ENCODE data around the gene TRIM62.
A peak's percentile ranks its signal among the peaks of the same experiment; 100 is the strongest.

The TRIM62 gene

DNA sequence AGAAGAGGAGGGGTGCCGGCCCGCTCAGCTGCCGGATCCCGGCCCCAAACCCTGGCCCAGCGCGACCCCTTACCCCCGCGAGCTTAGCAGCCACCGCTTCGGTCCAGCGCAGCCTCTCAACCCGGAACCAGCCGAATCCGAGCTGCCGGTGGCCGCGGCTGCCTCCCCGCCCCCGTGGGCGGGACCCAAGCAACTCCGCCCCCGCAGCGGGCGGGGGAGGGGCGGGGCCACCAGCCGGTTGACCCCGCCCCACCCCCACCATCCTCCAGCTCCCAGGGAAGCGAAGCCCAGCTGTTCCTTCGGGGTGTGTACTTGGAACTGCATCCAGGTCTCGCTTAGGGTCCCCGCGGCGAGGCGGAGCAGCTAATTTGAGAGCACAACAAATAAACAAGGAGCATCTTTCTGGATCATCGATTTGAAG lies at the start of gene TRIM62:
Gene TRIM62, minus strand, starts transcription at position 123 of the 421 bp plus-strand sequence. CDS start 611 bp downstream, outside the sequence.
- no peak for DNase-seq (ENCODE audit: low read depth)

DNA sequence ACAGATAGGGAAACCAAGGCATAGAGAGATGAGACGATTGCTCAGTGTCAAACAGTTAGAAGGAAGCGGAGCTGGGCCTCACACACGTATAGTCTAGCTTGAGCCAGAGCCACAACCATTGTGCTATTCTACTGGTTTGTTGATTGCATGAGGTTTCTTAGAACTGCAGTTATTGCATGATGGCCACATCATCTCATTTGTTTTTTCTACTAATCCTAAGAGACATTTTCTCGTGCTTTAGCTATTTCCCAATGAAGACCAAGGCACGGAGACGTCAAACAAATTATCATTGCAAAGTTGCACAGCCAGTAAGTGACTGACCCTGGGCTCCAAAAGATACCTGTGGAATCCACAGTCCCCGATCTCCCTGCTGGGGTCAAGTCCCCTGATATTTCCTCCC lies 49.3 kb upstream of the TRIM62 start:
- DNase-seq (ENCODE audit: low read depth), result no peak

DNA sequence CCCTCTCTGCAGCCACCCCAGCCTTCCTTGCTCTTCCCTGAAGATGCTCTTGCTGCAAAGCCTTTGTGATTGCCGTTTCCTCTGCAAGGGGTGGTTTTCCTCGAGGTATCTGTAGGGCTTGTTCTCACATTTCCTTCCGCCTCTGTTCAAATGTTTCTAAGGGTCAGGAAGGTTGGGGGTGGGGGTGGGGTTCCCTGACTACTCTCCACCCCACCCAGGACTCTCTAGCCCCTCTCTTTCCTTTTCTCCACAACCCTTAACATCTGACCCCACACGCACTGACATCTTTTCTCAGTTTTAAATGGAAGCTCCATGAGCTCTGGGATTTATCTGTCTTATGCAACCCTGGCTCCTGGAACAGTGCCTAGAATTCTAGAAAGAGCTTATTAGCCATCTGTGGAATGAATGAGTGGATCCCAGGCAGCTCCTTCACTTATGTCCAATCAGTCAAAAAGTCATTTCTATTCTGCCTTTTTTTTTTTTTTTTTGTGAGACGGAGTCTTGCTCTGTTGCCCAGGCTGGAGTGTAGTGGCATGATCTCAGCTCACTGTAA lies 47.2 kb upstream of the TRIM62 start:
- peak; percentile 77 for DNase-seq (ENCODE audit: low read depth)

DNA sequence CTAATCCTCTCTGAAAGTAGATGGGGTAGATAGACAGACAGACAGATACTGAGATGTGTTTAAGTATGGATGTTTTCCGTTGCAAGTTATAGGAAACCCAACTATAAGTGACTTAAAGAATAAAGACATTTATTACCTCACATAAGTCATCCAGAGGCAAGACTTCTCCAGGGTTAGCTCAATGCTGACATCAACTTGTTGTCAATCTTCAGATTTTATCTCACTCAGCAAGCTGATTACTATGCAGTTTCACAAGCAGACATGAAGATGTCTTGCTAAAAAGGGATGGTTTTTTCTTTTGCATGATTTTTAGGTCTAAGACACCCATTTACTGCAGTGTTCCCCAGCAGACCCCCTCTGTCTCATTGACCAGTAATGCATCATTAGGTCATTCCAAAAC lies 43.7 kb upstream of the TRIM62 start:
- DNase-seq (ENCODE audit: low read depth), result no peak

DNA sequence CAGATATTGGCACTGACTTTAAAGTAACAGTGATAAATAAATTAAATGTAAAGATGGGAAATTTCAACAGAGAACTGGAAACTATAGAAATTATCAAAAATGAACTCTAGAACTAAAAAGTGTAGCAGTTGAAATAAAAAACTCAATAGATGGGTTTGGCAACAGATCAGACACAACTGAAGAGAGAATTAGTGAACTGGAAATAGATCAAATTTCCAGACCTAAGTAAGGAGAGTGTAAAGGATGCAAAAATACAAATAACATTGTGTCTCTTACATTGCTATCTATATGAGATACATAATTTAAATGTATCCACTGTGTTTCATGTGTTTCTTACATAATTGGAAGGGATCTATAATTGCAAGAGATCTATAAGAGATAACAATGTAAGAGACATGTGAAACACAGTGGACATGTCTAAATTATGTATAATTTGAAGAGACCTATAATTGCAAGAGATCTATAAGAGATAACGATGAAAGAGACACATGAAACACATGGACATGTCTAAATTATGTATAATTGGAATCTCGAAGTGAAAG lies 42.4 kb upstream of the TRIM62 start:
- DNase-seq (ENCODE audit: low read depth), result no peak

DNA sequence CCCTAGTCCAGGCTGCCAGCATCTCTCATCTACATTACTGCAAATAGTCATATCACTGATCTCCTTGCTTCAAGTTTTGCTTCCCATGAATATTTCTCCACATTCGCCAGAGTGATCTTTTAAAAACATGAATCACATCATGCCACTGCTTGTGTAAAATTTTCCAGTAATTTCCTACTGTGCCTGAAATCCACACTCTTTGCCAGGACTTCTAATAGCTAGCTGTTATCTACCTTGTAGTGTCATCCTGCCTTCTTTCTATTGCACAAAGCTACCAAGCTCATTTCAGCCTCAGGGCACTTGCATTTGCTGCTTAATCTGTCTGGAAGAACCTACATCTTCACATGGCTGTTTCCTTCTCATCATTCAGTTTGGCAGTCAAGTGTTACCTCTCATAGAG lies 40.5 kb upstream of the TRIM62 start:
- no peak for DNase-seq (ENCODE audit: low read depth)

DNA sequence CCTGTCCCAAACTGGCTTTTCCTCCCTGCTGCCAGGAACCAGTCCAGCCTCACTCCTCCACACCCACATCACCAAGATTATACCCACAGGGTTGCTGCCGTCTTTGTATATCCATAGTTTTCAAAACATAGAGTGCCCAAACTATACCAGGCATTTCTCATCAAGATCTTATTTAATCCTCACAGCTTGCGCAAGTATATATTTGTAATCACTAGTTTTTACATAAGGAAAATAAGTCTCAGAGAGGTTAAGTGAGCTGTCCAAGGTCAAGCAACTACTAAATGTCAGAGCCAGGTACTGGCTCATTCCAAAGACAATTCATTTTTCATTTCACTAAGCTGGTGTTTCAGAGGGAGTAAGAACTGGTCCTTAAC lies 39.5 kb upstream of the TRIM62 start:
- no peak for DNase-seq (ENCODE audit: low read depth)

DNA sequence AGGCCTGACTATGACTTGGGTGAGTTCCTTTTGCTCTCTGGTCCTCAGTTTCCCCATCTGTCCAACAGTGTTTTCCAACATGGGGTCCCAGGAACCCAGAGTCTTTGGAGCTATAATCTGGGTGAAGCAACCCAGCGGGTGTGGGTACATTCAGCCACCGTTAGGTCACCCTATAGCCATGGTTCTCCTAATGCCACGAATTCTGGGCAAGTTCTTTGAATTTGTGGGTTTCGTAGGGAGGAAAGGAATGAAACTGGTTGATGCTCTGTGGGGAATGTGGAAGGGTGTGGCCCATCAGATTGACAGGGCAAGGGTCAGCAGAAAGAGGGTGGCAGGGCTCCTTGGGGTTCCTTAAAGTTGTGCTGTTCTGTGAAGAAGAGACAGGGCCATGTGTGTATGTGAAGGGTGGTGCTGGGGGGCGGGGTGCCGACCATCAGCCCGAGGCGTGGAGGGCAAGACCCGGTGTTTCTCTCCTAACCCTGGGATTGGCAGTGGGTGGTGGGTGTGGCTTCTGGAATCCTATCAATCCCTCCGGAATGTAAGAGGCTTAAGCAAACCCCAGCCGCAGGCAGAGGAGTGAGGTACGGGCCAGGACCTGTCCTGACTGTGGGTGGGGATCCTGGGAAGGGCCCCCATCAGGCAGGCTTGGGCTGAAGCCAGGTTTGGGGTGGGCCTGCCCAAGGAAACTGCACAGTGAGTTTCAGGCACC lies 39.0 kb upstream of the TRIM62 start:
- DNase-seq (ENCODE audit: low read depth), result no peak

DNA sequence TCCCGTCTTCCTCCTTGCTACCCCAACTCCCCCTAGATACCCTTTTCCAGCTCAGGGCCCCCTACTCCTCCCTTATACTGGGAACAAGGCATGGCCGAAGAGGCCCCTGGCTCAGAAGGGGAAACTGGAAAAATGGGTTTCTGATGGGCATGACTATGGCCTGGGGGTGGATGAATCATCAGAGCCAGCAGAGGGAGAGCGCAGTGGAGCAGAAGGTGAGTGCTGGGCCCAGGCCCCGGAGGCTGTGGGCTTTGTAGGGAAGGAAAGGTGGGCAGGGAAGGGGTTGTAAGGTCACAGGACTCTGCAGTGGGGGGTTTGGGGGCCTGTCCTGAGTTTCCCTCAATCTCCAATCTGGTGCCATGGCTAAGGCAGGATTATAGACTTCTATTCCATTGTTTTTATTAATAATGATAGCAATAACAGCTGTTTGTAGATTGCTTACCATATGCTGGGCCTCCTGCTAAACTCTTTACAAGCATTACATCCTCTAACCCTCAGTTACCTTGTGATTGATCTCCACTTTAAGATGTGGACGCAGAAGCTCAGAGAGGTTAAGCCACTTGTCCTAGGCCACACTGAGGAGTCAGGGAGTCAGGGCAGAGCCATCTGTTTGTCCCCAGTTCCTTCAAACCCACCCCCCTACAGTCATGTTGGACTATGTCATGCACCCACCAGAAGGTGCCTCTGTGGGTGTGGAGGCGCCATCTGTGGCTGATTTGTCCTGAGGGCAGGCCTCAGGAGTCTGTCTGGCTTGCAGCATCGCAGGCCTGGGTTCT lies 38.2 kb upstream of the TRIM62 start:
- no peak for DNase-seq (ENCODE audit: low read depth)

DNA sequence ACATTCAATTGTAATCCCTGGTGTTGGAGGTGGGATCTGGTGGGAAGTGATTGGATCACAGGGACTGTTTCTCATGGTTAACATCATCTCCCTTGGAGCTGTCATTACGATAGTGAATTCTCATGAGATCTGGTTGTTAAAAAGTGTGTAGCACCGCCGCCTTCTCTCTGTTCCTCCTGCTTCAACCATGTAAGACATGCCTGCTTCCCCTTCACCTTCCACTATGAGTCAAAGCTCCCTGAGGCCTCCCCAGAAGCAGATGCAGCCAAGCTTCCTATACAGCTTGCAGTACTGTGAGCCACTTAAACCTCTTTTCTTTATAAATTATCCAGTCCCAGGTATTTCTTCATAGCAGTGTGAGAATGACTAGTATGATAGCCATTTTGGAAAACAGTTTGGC lies 30.1 kb upstream of the TRIM62 start:
- DNase-seq (ENCODE audit: low read depth), result no peak

DNA sequence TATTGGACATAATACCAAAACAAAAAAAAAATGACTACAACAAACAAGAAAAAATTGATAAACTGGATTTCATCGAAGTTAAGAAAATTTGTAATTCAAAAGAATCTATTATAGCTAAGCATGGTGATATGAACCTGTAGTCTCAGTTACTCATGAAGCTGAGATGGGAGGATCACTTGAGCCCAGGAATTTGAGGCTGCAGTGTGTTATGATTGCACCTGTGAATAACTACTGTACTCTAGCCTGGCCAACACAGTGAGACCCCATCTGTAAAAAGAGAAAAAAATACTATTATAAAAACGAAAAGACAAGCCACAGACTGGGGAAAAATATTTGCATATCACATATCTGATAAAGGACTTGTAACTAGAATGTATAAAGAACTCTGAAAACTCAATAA lies 24.5 kb upstream of the TRIM62 start:
- no peak for DNase-seq (ENCODE audit: low read depth)

DNA sequence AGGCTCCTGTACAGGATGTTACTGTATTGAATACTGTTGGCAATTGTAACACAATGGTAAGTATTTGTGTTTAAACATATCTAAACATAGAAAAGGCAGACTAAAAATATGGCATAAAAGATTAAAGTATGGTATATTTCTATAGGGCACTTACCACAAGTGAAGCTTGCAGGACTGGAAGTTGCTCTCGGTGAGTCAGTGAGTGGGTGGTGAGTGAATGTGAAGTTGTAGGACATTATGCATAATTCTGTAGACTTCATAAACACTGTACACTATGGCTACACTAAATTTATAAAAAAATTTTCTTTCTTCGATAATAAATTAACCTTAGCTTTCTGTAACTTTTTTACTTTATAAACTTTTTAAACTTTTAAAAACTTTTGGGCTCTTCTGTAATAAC lies 13.7 kb upstream of the TRIM62 start:
- DNase-seq (ENCODE audit: low read depth), result no peak

DNA sequence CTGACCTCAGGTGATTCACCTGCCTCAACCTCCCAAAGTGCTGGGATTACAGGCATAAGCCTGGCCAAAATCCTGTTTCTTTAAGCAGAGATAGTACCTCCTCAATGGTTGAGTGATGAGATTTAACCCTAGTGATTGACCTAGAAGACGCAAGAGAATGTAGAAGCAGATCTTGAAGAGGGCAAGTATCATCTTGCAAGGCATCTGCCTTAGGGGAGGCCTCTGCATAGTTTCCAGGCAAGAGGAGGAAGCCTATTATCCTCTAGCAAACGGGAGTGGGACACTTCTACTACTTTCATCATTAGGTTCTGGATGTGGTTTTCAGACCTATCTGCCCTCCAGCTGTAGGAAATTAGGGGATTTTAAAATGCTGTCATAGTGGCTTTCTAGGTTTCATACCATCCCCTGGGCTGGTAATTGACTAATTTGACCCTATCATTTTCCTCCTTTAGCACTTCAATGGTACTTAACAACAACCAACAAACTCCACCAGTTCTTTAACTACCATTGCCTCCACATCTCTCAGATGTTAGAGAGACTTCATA lies 10.0 kb upstream of the TRIM62 start:
- DNase-seq (ENCODE audit: low read depth), result no peak

DNA sequence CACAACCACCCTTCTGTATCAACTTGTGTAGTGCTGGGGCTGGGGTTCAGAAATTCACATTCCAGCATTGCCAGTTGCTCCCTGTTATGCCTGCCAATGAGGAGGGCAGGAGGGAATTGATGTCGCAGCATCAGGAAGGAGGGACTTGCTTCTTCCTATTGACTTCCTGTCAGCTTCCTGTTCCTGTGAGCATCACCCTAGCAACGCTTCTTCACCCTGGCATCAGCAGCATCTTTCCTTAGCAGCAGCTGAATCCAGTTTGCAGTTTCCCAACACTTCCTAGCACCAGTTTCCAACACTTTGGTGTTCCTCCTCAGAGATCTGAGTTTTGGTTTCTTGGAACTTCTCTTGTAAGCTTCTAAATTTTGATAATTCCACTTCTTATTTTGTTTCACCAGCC lies 8.9 kb upstream of the TRIM62 start:
- DNase-seq (ENCODE audit: low read depth), result no peak

DNA sequence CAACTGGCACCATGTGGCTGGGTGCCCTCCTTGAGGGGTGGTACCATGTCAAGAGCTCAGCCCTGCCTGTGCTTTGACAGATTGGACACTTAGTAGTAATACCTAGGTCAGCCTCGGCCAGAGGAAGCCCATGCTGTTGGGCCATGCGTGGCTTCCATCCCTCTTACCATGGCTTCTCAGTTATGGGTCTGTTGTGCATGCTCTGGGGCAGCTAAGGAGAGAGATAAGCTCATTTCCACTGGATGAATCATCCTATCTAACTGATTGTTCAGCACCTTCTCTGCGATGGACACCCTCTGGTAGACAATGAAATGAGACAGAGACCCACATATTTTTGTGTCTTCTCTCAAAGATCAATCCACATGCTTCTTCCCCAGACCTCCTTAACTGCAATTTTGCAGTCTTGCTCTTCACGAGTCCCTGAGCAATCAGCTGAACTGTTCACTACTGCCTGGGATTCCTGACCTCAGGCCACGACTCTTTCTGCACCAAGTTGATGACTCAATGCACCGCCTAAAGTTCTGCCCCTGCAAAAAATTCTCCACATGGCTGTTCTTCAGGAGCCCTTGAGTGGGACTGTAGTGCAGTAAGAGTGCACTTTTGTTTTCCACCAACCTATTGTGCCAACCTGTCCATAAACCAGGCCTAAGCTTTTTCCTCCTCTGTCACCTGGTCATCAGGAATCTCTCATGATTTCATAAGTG lies 6.9 kb upstream of the TRIM62 start:
- no peak for DNase-seq (ENCODE audit: low read depth)

DNA sequence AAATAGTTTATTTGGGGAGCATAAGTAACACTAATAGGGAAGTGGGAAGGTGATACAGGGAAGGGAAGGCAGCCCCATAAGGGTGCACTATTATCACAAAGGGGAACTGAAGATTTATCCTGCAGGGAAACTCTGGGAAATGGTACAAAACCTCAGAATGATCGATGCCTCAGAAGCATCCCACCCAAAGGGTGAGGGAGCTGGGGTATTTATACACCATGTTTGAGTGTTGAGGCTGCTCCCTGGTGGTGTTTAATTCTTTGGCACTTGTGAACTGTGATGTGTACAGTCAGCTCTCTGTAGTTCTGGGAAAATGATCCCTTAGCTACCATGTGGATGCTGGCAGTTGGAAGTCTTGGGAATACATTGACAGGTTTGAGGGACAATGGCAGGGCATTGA lies 5.1 kb upstream of the TRIM62 start:
- no peak for DNase-seq (ENCODE audit: low read depth)

DNA sequence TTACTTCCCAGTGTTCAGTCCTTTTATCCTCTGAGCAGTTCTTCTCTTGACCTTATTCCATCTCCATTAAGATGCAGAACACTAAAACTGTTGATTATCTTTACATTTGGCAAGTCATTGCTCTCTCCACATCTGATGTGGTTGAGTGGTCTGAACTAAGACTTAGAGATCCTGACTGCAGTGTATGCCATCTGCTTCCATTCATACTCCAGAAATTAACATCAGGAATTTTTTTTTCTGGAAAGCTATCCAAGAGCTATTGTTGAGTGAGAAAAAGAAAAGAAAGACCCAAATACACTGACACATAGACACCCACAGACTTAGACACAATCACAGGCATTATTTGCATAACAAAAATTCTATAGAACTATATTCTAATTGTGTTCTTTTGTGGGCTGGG lies 3.7 kb upstream of the TRIM62 start:
- DNase-seq (ENCODE audit: low read depth), result no peak

DNA sequence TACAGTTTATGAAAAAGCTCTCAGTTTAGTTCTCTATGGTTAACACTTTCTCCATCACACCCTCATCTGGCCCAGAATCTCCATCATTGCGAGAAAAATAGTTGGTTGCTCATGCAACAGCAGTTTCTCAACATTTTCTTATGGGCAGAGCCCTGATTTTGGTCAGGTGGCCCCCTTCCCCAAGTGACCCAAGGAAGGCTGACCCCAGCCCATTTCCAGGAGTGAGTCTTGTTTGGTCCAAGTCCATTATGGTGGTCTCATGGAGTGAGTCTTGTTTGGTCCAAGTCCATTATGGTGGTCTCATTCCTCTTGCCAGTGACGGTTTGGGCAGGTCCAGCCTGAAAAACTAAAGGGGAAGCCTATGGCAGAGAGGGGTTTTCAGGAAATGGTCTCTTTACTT lies 1.5 kb upstream of the TRIM62 start:
- DNase-seq (ENCODE audit: low read depth), result no peak

DNA sequence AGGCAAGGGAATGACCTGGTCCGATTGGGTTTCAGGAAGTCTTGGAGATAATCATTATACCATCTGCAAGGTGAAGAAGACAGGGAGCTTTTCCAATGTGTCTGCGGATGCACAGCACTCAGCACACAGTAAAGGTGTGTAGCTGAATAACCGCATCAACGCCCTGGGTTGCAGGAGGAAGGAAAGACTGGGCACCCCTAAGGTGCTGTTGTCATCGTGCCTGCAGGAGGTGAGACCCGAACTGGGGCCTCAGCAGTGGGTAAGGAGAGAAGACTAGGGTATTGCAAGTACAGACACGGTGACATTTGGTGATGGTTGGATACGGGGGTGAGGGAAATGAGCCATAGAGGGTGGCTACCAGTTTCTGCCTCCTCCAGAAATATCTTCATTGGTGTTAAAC lies 1.1 kb upstream of the TRIM62 start:
- no peak for DNase-seq (ENCODE audit: low read depth)

DNA sequence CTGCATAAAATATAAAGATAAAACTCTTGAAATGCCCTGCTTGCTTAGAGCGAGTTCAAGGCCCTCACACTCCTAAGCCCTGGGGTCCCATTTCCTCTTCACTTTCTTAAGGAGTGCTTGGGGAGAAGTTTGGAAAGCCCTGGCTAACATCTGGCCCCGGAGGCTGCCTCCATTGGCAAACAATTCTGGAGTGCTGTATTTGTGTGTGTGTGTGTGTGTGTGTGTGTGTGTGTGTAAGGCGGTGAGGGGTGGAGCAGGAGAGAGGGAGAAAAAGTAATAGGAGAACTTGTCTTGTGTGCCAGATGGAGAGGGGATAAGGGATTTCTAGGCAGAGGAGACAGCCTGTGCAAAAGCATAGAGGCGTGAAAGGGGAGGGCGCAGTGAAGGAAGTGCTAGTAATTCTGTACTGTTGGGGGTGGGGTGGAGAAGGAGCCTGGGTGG lies 578 bp upstream of the TRIM62 start:
- DNase-seq (ENCODE audit: low read depth), result no peak

DNA sequence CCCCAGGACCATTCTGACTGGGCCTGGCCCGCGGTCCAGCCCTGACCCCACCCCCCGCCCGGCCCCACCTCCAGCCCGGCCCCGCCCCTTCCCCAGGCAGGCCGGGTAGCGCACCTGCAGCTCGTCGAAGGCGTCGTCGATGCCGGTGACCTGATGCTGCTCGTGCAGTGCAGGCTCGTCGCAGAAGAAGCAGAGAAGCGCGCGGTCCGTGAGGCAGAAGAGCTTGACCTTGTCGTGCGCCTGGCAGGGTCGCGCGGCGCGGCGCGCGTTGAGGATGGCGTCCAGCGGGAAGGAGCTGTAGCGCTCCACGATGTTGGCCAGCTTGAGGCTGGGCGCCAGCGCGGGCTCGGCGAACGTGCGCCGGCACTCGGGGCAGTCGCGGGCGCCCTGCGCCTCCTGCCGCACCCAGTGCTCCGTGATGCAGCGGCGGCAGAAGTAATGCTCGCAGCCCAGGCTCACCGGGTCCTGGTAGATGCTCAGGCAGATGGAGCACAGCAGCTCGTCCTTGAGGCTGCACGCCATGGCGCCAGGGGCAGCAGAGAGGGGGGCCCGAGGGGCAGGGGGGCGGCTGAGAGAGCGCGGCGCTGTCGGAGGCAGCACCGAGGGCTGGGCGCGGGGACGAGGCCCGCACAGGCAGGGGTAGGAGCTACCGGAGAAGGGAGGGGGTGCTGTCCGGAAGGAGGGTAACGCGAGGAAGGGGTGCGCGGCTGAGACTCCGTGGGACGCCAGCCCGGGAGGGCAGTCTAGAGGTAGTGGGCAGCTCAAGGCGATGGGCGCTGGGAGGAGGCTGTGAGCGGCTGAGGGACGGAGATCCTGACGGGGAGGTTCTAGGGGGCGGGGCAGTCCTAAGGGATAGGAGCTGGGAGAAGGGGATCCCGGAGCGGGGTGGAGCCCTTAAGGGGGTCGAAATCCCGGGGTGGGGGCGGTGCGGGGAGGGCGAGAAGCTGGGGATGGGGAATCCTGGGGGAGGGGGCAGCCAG lies 642 bp downstream of the TRIM62 start:
- DNase-seq (ENCODE audit: low read depth), result no peak
